A673 (cell line): ENCODE data around the gene MSRB3.

Experiments used
- CTCF ChIP-seq: fragments of 300-800, 200-600 bp; sonication (generic); conservative IDR thresholded peaks from 2 replicates; pipeline ENCODE4 v1.5.1; 2017; ENCODE audit warnings: low read depth, mild to moderate bottlenecking, antibody characterized with exemption, low read length, moderate library complexity, mixed read lengths
- EZH2 ChIP-seq: fragments of 200-600 bp; sonication (generic); IDR thresholded peaks from 2 replicates; pipeline ENCODE4 v1.6.1; 2017; ENCODE audit warnings: borderline replicate concordance, low read depth, mild to moderate bottlenecking, mixed read lengths, antibody characterized with exemption, low read length; ENCODE audit not compliant: poor library complexity, severe bottlenecking

GRCh38 chr12:65326616-65327015 lies 48.1 kb downstream of the MSRB3 start:
- TF ChIP-seq CTCF (no peak), EZH2 (no peak)
